ENCODE results near the gene RADIL. TPM values are rescaled to one million over a fixed set of nuclear protein-coding genes. Genes with fewer than 3 reads are reported as not detected.

The RADIL gene
- total RNA-seq, 1 donor from 2014 or later: 0.86 TPM

Small RNAs within 50 kb of the gene (microRNA-seq; reads per million reads assigned to microRNA genes)
- gene MIR4656: not detected

Other genes with a start within 250 kb of the RADIL start
- 51.8 and 53.6 TPM in 2 replicates for gene FOXK1, start 201.4 kb downstream of the RADIL start, total RNA-seq
- 70.7 and 75.6 TPM in 2 replicates for gene AP5Z1, start 108.1 kb downstream of the RADIL start, total RNA-seq
- not detected in 2 replicates for gene PAPOLB, start 21.7 kb downstream of the RADIL start, total RNA-seq
- not detected in 2 replicates for gene MMD2, start 75.5 kb upstream of the RADIL start, total RNA-seq
- gene RBAK, start 162.1 kb upstream of the RADIL start, total RNA-seq: 11.9 and 12.0 TPM in 2 replicates